ENCODE measurements around the gene ACP3. TPM values are rescaled to one million over a fixed set of nuclear protein-coding genes. Genes with fewer than 3 reads are reported as not detected.
"Not testable (repeated sequence)": the region's sequence is repeated elsewhere in the genome, so short reads cannot be mapped to it uniquely, and the experiment has no call there.

The ACP3 gene
- total and polyA plus RNA-seq, 9 donors, result 0.29 to 3.4 (median 0.58) TPM

DNA sequence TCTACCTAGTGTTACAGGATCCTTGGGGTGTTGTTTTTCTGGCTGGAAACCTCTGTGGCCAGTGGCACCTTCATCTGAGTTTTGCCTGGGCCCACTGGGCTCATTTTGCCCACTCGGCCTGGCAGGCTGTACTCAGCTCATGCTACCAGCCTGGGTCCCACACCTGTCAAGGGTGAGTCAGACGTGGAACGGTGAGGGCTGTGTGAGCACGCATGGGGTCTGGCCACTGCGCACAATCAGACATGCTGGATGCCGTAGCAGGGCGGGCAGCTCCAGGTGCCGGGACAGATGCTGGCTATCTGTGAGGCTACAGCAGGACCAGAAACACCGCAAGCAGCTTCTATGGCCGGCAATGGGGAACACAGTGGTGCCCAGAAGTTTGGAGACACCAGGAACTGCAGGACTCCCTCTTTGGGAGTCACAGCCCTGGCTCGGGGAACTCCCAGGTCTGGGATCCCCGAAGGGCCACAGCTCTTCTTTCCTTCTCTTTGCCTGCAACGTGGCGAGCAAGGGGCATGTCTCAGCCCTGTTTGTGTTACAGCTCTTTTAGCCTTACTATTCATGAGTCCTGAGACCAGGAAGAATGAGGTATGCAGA is 64.2 kb downstream of the ACP3 start:
- Histone ChIP-seq H3K4me1 (ENCODE audit: control insufficient read depth, insufficient read depth, low read length) (no peaks in the 10 kb centered on the region), H3K9me3 (replicated peaks; ENCODE audit: control insufficient read depth, low read depth, low read length) (no peaks in the 10 kb centered on the region), H3K27me3 (ENCODE audit: control insufficient read depth, insufficient read depth, low read length) (no peaks in the 10 kb centered on the region), H3K27ac (ENCODE audit: low read length) (no peak overlapping the region), H3K36me3 (ENCODE audit: control insufficient read depth, insufficient read depth, low read length) (no peaks in the 10 kb centered on the region), H3K4me3 (ENCODE audit: low read length) (no peak overlapping the region)
- no peak for DNase-seq
- 82% methylated on average over 12 of the region's 14 CpGs for WGBS (ENCODE audit: insufficient coverage)

DNA sequence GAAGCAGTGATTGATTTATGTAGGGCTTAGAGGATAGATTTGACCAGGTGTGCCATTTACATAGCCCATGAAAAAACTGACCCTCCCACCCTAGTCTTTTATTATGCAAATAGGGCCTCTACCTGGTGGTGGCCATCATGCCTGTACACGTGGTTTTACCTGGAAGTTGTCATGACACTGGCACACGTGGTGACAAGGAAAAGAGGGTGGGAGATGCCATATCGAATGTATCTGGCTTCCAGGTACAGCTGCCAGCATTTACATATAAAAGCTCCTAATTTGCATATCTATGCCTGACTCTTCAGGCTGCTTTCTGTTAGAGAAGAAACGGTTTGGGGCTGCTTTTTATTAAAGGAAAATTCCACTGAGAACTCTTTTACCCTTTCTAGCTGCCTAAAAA is 65.1 kb downstream of the ACP3 start:
- Histone ChIP-seq H3K27me3 (ENCODE audit: control insufficient read depth, insufficient read depth, low read length) (no peaks in the 10 kb centered on the region), H3K36me3 (ENCODE audit: control insufficient read depth, insufficient read depth, low read length) (no peaks in the 10 kb centered on the region), H3K4me3 (ENCODE audit: low read length) (no peak overlapping the region), H3K4me1 (ENCODE audit: control insufficient read depth, insufficient read depth, low read length) (no peaks in the 10 kb centered on the region), H3K9me3 (replicated peaks; ENCODE audit: control insufficient read depth, low read depth, low read length) (no peaks in the 10 kb centered on the region), H3K27ac (ENCODE audit: low read length) (no peak overlapping the region)
- WGBS (ENCODE audit: insufficient coverage), result no CpG with 5 or more reads among the region's 4 CpGs
- no peak for DNase-seq

DNA sequence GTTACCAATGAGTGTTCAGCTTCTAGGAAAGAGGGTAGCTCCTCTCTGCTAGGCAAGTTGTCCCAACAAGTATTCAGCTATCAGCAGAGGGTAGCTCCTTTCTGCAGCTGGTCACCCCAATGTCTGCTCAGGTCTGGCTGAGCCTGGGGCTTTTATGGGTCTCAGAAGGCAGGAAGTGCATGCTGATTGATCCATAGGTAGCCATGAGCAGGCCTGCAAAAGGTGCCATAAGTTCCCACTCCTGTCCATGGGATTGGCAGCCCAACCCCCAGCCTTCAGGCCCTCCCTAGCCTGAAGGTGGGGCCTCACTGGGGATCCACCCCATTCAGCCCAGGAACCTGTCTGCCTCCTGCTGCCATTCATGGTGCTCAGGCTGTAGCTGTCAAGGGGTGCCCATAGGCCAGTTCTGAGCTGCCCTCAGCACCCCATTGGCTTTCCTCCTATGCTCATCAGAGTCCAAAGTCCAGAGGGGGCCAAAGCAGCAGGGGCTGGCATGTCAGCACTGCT is 65.5 kb downstream of the ACP3 start:
- H3K36me3 ChIP-seq (ENCODE audit: control insufficient read depth, insufficient read depth, low read length), result no peaks in the 10 kb centered on the region
- H3K4me1 ChIP-seq (ENCODE audit: control insufficient read depth, insufficient read depth, low read length), result no peaks in the 10 kb centered on the region
- H3K27me3 ChIP-seq (ENCODE audit: control insufficient read depth, insufficient read depth, low read length), result no peaks in the 10 kb centered on the region
- DNase-seq, result no peak
- no peak overlapping the region for H3K4me3 ChIP-seq (ENCODE audit: low read length)
- no peak overlapping the region for H3K27ac ChIP-seq (ENCODE audit: low read length)
- H3K9me3 ChIP-seq (replicated peaks; ENCODE audit: control insufficient read depth, low read depth, low read length), result no peaks in the 10 kb centered on the region

DNA sequence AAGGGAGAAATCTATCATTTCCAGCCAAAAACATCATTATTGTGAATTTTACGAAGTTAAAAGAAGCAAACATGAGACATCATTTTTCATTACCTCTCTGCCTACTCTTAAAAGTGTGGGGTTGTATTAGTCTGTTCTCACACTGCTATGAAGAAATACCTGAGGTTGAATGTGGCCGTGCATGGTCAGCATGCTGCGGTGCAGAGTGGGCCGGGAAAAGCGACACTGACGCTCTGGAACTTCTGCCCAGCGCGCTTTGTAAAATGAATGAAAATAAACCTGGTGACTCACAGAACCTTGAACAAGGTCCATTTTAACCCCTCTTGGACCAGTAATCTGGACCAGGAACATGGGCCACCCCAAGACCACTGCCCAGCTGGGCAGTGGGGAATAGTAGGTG is 69.1 kb downstream of the ACP3 start:
- Histone ChIP-seq H3K4me1 (ENCODE audit: control insufficient read depth, insufficient read depth, low read length) (no peaks in the 10 kb centered on the region), H3K36me3 (ENCODE audit: control insufficient read depth, insufficient read depth, low read length) (no peaks in the 10 kb centered on the region), H3K27me3 (ENCODE audit: control insufficient read depth, insufficient read depth, low read length) (no peaks in the 10 kb centered on the region), H3K4me3 (ENCODE audit: low read length) (no peak overlapping the region), H3K9me3 (replicated peaks; ENCODE audit: control insufficient read depth, low read depth, low read length) (no peaks in the 10 kb centered on the region), H3K27ac (ENCODE audit: low read length) (no peak overlapping the region)
- WGBS (ENCODE audit: insufficient coverage), result 97% methylated on average over 6 of the region's 8 CpGs
- DNase-seq, result no peak

DNA sequence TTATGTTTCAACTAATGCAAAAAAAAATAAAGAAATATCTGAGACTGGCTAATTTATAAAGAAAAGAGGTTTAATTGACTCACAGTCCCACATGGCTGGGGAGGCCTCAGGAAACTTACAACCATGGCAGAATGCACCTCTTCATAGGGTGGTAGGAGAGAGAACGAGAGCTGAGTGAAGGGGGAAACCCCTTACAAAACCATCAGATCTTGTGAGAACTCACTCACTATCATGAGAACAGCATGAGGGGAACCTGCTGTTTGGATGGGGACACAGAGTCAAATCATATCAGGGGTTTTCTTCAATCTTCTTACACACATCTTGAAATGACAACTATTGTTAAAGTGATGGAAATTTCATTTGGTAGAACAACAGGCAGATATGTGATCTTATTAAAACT is 75.5 kb downstream of the ACP3 start:
- not testable (repeated sequence) for DNase-seq; H3K9me3 ChIP-seq (replicated peaks; ENCODE audit: control insufficient read depth, low read depth, low read length); H3K27ac ChIP-seq (ENCODE audit: low read length); H3K27me3 ChIP-seq (ENCODE audit: control insufficient read depth, insufficient read depth, low read length); H3K4me1 ChIP-seq (ENCODE audit: control insufficient read depth, insufficient read depth, low read length); H3K36me3 ChIP-seq (ENCODE audit: control insufficient read depth, insufficient read depth, low read length); H3K4me3 ChIP-seq (ENCODE audit: low read length)
- WGBS (ENCODE audit: insufficient coverage), result no CpG with 5 or more reads among the region's 1 CpG

DNA sequence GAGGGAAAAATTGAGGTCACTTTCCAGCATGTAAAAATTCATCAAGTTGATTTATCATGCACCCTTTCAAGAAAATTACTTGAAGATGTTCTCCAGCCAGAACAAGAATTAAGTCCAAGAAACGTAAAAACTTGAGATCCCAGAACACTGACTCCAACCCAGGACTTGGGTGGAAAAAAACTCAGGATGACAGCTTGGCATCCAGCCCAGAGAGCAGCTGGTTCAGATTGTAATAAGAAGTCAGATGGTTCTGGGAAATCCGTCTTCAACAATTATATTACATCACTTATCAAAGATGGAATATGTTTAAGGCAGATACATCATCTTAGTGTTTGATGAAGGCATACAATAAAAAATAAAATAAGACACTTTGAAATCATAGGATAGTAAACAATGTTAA is 77.1 kb downstream of the ACP3 start:
- no peaks in the 10 kb centered on the region for H3K9me3 ChIP-seq (replicated peaks; ENCODE audit: control insufficient read depth, low read depth, low read length)
- WGBS (ENCODE audit: insufficient coverage), result no CpG with 5 or more reads among the region's 2 CpGs
- no peaks in the 10 kb centered on the region for H3K36me3 ChIP-seq (ENCODE audit: control insufficient read depth, insufficient read depth, low read length)
- DNase-seq, result peak; percentile 90
- H3K4me3 ChIP-seq (ENCODE audit: low read length), result no peak overlapping the region
- H3K27ac ChIP-seq (ENCODE audit: low read length), result no peak overlapping the region
- H3K27me3 ChIP-seq (ENCODE audit: control insufficient read depth, insufficient read depth, low read length), result no peaks in the 10 kb centered on the region
- no peaks in the 10 kb centered on the region for H3K4me1 ChIP-seq (ENCODE audit: control insufficient read depth, insufficient read depth, low read length)

DNA sequence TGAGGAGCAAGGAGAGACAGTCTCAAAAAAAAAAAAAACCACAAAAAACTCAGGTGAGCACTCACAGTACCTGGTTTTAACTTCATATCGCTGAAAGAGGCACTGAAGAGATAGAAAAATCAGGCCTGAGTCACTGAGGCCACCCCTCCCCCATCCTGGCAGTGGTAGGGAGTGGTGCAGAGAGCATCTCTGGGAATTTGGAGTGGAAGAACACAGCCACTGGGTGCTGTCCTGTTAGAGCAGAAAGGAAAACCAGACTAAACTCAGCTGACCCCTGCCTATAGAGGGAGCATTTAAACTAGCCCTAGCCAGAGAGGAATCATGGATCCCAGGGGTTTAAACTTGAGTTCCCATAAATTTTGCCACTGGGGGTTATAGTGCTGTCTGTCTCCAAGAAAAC is 77.9 kb downstream of the ACP3 start:
- no peaks in the 10 kb centered on the region for H3K9me3 ChIP-seq (replicated peaks; ENCODE audit: control insufficient read depth, low read depth, low read length)
- no peak overlapping the region for H3K27ac ChIP-seq (ENCODE audit: low read length)
- H3K4me1 ChIP-seq (ENCODE audit: control insufficient read depth, insufficient read depth, low read length), result no peaks in the 10 kb centered on the region
- H3K36me3 ChIP-seq (ENCODE audit: control insufficient read depth, insufficient read depth, low read length), result no peaks in the 10 kb centered on the region
- no peak for DNase-seq
- no peaks in the 10 kb centered on the region for H3K27me3 ChIP-seq (ENCODE audit: control insufficient read depth, insufficient read depth, low read length)
- no peak overlapping the region for H3K4me3 ChIP-seq (ENCODE audit: low read length)
- no CpG with 5 or more reads among the region's 1 CpG for WGBS (ENCODE audit: insufficient coverage)

DNA sequence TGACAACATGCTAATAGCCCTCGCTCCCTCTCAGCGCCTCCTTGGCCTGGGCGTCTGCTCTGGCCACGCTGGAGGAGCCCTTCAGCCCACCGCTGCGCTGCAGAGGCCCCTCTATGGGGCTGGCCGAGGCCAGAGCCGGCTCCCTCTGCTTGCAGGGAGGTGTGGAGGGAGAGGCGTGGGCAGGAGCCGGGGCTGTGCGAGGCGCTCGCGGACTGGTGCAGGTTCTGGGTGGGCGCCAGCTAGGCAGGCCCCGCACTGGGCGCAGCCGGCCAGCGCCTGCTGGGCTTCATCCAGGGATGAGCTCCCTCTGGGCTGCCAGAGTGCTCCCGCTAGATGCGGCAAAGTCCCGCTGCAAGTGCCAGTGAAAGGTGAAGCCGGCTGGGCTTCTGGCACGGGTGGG is 79.0 kb downstream of the ACP3 start:
- Histone ChIP-seq H3K4me3 (ENCODE audit: low read length) (no peak overlapping the region), H3K27ac (ENCODE audit: low read length) (no peak overlapping the region), H3K36me3 (ENCODE audit: control insufficient read depth, insufficient read depth, low read length) (no peaks in the 10 kb centered on the region), H3K4me1 (ENCODE audit: control insufficient read depth, insufficient read depth, low read length) (no peaks in the 10 kb centered on the region), H3K9me3 (replicated peaks; ENCODE audit: control insufficient read depth, low read depth, low read length) (no peaks in the 10 kb centered on the region), H3K27me3 (ENCODE audit: control insufficient read depth, insufficient read depth, low read length) (no peaks in the 10 kb centered on the region)
- no peak for DNase-seq
- 91% methylated on average over 23 of the region's 24 CpGs for WGBS (ENCODE audit: insufficient coverage)

DNA sequence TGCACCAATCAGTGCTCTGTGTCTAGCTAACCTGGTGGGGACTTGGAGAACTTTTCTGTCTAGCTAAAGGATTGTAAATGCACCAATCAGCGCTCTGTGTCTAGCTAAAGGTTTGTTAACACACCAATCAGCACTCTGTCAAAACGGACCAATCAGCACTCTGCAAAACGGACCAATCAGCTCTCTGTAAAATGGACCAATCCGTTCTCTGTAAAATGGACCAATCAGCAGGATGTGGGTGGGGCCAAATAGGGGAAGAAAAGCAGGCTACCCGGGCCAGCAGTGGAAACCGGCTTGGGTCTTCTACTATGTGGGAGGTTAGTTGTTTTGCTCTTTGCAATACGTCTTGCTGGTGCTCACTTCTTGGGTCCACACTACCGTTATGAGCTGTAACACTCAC is 79.6 kb downstream of the ACP3 start:
- H3K27ac ChIP-seq (ENCODE audit: low read length); H3K4me3 ChIP-seq (ENCODE audit: low read length); H3K36me3 ChIP-seq (ENCODE audit: control insufficient read depth, insufficient read depth, low read length); H3K9me3 ChIP-seq (replicated peaks; ENCODE audit: control insufficient read depth, low read depth, low read length); H3K4me1 ChIP-seq (ENCODE audit: control insufficient read depth, insufficient read depth, low read length); H3K27me3 ChIP-seq (ENCODE audit: control insufficient read depth, insufficient read depth, low read length); DNase-seq: not testable (repeated sequence)
- WGBS (ENCODE audit: insufficient coverage), result 83% methylated on average over 7 of the region's 8 CpGs

DNA sequence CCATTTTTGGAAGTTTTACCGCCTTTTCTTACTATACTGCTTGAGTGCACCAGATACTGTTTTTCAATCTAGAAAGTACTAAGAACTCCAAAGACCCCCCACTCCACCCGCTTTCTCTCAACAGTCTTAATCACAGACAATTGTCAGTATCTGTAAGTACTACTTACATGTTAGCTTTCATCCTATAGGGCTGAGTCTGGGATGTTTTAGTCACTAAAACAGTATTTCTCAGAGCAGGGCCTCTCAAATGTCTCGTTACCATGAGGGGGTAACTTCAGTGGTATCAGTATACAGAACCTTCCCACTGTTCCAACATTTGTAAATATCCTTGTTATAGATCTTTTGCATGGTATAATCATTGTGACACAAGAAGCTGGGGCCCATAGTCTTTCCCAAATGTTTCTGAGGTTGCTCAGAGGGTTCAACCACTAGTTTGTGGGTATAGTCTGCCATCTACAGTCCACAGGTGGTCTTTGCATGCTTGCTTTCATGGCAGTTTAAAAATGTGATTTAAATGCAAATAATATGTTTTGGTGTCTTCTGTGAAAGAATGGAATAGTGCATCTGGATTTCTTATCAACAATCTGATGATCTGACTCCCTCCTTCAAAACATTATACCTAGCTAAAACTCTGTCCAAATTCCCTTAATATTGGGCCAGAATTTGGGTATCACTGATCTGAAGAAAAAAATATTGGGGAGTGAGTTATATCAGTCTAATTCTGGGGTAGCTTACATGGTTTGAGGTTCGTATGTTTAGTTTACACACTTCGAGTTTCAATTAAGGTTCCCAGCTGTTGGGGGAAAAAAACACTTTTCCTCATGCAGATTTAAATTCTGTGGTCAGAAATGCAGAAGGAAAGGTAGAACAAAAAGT is 82.1 kb downstream of the ACP3 start:
- Histone ChIP-seq H3K27me3 (ENCODE audit: control insufficient read depth, insufficient read depth, low read length) (no peaks in the 10 kb centered on the region), H3K4me3 (ENCODE audit: low read length) (no peak overlapping the region), H3K4me1 (ENCODE audit: control insufficient read depth, insufficient read depth, low read length) (no peaks in the 10 kb centered on the region), H3K27ac (ENCODE audit: low read length) (no peak overlapping the region), H3K9me3 (replicated peaks; ENCODE audit: control insufficient read depth, low read depth, low read length) (no peaks in the 10 kb centered on the region), H3K36me3 (ENCODE audit: control insufficient read depth, insufficient read depth, low read length) (no peaks in the 10 kb centered on the region)
- DNase-seq, result peak; percentile 50
- 100% methylated on average over 1 of the region's 5 CpGs for WGBS (ENCODE audit: insufficient coverage)

Measured in muscle of leg (tissue), 11 donors.